Uterus (tissue), 2 donors: ENCODE results near the gene WSCD1.

Experiments
- CTCF ChIP-seq, 4 experiments: fragments of 200-600 bp in 2 of 4; fragments of 450-650 bp in 2 of 4; sonication (generic) in 2 of 4; IDR thresholded peaks; one replicate each; pipeline ENCODE4 v1.5.1; 2016 to 2019; ENCODE audit warnings: antibody characterized with exemption in 4 of 4, mild to moderate bottlenecking in 2 of 4, moderate library complexity in 1 of 4
- POLR2A ChIP-seq, 2 donors: fragments of 450-650 bp; IDR thresholded peaks; one replicate each; pipeline ENCODE4 v1.6.1; 2016; ENCODE audit warnings: antibody characterized with exemption in 2 of 2, mild to moderate bottlenecking in 1 of 2, moderate library complexity in 1 of 2

DNA sequence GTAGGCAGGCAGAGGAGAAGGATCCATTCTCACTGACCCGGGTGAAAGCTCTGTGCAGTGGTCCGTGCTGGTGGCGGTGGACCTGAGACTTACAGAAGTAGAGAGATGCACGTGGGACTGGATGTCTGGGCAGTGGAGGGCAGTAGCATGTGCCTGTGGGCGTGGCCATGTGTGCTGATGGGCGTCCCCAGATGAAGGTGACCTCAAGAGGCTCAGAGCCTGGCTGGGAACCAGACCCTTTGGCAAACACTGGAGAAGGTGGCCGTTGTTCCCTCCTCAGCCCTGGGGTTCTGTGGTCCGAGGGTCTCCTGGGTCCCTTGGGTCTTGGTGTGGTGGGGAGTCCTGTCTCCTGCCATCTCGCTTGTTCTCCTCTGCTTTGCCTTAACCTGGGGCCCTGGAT lies 15.6 kb downstream of the WSCD1 start:
- TF ChIP-seq CTCF (IDR thresholded peaks at IDR 0.05), result no peak
- no peak for TF ChIP-seq POLR2A (IDR thresholded peaks at IDR 0.05)
